Sigmoid colon (tissue), 4 donors: ENCODE data around the gene CCDC38.

Source experiments
- EP300 ChIP-seq, 4 donors: sonication (generic); formaldehyde crosslinking; IDR thresholded peaks; one replicate each; pipeline ENCODE4 v1.6.1; 2017; ENCODE audit warnings: antibody characterized with exemption in 4 of 4
- POLR2A ChIP-seq, 2 donors: fragments of 450-650 bp; IDR thresholded peaks; one replicate each; pipeline ENCODE4 v1.6.1; 2016; ENCODE audit warnings: antibody characterized with exemption in 2 of 2, mild to moderate bottlenecking in 2 of 2, moderate library complexity in 2 of 2
- POLR2AphosphoS5 ChIP-seq, 4 donors: sonication (generic); formaldehyde crosslinking; IDR thresholded peaks; one replicate each; pipeline ENCODE4 v1.6.1; 2017; ENCODE audit warnings: antibody characterized with exemption in 4 of 4

DNA sequence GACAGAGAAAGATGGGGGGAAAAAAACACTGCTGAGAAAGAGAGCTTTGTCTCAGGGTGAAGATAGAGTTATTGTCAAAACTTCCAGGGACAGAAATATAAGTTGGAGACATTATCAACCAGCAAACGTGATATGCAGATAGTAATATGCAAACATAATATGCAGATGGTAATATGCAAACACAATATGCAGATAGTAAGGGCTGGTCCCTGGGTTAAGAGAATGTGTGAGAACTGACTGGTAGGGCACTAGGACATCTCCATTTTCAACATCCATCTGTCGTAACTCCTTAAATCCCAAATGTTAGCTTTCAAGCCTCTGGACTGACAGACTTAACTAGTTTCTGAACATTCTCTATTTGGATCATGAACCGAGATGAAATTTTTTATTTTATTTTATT is 51.5 kb downstream of the CCDC38 start:
- no peak for TF ChIP-seq POLR2AphosphoS5 (IDR thresholded peaks at IDR 0.05)
- no peak for TF ChIP-seq POLR2A (IDR thresholded peaks at IDR 0.05)
- no peak for TF ChIP-seq EP300 (IDR thresholded peaks at IDR 0.05)
